GM19455 (cell line): ENCODE data around the gene MARVELD1.
"Not testable (repeated sequence)": the region's sequence is repeated elsewhere in the genome, so short reads cannot be mapped to it uniquely, and the experiment has no call there.

ENCODE experiments used
- ATAC-seq: cut with Tn5 transposase; IDR thresholded peaks from one replicate; pipeline ENCODE4 v1.9.1; 2021; ENCODE audit not compliant: unreplicated experiment

MARVELD1 gene

DNA sequence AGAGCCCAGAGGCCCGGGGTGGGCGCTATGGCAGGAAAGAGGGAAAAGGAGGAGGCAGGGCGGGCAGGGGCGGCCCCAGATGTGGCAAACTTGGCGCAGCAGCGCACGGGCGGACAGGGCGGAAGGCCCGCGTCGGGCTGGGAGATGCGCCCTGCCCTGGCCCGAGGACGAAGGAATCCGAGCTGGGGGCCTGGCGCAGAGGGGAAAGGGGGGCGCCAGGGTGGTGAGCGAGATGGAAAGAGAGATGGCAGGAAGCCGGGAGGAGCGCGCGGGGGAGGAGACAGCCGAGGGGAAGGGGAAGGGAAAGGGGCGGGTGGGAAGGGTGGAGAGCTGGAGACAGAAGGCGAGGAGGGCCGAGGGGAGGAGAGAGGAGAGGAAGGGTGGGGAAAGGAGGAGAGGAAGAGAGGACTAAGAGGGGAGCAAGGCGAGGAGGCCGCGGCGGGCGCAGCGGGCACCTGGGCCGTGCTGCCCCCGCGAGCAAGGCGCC lies at the start of gene MARVELD1:
TSS of gene MARVELD1 (plus strand) at position 392 of the 487 bp plus-strand sequence. CDS start 147 bp downstream, outside the sequence.
- ATAC-seq, result no peak

DNA sequence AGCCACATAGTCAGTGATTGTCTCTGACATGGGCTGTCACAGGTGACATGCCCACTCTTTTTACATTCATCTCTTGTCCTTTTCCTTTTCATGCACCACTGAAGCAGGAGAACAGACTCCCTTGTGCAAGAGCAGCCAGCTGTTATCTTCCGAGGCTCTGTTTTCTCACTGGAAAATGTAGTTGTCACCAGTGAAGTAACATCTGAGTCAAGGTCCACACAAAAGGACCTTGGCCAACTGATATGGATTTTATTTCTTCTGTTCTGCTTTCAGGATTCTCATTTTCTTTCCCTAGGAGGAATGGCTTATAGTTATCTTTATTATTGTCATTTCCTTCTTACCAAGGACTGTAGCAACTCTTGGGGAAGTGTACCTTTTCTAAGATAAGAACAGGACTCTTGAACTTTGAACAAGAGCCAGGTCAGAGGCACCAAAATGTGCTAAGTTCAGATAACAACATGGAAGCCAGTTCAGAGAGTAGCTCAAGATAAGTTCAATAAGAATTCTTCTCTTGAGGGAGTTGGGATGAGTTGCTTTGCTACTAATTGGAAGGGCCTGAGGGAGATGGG lies 49.2 kb upstream of the MARVELD1 start:
- ATAC-seq, result no peak

DNA sequence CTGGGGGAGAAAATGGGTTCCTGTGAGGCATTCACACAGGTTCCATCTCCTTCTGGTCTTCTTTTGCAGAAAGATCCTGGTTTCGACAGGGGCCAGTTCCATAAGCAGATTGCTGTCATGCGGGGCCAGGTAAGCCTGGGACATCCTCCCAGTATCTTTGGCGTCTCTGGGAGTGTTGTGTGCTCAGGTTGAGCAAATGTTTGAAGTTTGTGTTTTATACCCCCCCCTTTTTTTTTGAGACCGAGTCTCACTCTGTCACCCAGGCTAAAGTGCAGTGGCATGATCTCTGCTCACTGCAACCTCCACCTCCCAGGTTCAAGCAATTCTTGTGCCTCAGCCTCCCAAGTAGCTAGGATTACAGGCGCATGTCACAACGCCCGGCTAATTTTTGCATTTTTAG lies 46.5 kb upstream of the MARVELD1 start:
- no peak for ATAC-seq

DNA sequence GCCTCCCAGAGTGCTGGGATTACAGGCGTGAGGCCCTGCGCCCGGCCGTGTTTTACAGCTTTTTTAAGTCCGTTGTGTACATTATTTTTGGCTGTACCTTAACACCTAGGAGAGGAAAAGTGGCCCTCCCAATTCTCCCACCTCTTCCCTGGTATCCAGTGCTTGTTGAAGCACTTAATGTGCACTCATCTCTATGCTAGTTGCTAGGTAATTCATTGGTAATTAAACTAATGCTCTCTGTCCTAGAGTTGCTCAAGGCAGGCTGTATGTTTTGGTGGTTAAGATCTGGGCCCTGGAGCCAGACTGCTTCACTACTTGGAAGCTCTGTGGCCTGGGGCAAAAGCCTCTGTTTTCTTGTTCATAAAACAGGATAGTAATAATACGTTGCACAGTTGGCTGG lies 46.1 kb upstream of the MARVELD1 start:
- no peak for ATAC-seq

DNA sequence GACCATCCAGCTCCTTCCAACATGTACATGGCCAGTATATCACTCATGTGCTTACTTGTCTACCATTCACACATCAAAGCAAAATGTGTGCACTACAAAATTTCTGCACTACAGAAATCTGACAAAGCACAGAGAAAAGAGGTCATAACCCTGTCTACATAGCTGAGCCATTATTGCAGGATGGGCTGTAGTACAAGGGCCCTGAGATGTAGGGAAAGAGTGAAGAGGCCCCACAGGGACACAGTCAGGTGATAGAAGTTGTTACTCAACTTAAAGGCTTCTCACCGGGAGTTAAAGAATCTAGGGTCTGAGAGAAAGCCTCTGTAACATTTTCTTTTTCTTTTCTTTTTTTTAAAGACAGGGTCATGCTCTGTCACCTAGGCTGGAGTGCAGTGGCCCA lies 44.0 kb upstream of the MARVELD1 start:
- ATAC-seq, result no peak

DNA sequence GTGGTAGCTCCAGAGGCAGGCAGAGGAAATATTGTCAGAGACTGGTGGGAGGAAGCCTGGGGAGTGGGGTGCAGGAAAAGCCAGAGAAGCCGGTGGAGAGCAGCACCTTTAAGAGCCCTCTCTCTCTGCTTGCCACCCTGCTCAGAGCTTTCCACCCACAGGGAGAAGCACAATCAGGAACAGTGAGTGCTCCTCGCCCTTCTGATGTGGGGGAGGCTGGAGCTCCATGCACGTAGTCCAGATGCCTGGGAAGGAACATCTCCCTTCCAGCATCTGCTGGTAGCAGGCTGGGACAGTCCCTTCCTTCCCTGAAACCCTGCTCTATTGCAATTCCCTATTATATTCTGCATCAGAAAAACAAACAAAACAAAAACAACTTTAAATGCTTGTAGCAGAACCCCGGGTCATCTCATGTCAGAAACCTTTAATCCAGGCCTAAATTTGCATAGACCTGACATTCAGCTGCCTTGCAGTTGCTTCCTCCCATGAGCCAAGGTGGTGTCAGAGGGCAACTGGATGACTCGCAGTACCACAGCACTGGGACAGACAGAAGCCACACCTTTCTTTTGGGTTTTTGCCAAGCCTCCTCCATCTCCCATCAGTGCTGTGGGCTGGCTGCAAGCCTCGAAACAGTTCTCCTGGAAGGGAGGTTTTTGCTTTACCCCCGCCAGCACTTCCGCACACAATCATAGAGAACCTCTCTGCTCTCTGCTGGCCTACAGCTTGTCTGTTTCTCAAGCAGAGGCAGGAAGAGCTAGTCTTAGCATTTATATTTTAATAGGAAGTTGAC lies 39.6 kb upstream of the MARVELD1 start:
- no peak for ATAC-seq

DNA sequence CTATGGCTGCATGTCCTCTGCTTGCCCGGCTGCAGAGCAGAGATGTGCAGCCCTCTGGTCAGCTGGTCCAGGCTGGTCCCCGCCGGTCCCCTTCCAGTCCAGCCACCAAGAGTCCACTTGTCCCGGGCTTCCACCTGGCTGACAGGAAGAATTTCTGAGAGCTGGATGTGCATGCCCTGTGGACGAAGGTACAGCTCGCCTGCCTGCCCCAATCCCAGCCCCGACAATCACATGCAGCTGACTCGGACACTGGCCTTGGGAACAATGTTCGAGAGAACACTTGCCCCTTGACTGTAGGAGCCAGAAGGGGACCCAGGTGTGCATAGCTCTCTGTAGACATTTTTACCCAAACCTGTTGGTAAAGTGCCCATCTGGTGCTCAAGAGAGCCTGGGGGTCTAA lies 38.3 kb upstream of the MARVELD1 start:
- ATAC-seq, result no peak

DNA sequence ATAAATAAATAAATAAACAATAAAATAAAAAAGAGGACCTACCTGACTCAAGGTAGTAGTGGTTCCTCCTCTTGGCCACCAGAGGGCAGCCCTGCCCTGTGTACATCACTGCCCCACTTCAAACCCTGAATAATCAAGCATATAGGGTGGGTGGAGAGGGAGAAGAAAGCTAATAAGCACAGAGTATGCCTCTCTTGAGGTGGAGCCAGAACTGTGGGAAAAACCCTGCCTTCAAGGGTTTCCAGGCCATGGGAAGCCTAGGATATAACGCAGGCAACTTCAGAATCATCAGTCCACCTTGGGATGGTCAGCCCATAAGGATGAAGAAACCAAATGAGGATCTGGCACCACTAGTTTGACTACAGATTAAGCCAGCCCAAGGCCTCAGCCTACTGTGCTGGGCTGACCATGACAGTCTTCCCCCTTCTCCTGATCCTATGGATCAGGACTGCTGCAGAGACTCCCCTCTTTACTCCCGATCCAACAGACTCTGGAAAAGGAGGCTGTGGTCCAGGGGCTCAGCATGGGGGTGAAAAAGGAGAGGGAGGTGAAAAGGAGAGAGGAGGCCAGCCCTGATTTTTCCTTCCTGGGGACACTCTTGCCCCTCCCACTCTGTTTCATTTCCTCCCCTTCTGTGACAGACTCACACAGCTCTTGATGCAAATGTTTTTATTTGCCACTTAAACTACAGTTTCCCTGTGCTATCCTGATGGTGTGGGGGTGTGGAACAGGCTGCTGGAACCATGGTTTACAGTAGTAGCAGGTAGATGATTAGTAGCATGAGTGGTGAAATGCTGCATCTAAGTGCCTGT lies 36.6 kb upstream of the MARVELD1 start:
- ATAC-seq, result no peak

DNA sequence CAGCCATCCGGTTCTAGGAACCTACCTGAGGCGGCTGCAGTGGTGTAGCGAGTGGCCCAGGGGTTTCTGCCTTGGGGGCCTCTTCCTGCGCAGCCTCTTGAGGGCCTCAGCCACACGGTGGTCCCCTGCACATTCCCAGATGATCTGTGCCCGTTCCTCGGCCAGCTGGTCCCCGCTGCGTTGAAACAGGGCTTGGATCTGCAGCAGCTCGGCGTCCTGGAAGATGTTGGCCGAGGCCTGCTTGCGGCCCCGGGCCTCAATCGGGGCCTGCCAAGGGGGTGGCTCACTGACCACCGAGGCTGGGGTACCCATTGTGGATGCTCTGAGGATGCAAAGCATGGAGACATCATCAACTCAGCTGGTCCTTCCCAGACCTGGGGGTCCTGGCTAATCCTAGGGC lies 33.9 kb upstream of the MARVELD1 start:
- ATAC-seq, result no peak

DNA sequence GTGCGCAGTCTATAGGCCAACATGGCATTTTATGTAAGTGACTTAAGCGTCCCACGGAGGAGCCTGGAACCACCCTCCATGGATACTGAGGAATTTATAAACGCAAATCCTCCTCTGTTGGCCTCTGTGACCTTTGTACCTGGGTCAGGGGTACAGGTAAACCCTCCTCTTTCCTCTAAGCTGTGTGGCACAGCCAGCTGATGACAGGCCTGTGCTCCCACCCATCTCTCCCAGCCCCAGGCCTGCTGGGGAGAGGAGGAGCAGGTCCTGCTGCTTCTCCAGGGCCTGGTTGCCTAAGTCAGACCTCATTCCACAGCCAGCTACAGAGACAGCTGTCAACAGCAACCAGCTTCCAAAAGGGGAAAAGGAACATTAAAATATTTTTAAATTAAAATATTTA lies 31.5 kb upstream of the MARVELD1 start:
- no peak for ATAC-seq

DNA sequence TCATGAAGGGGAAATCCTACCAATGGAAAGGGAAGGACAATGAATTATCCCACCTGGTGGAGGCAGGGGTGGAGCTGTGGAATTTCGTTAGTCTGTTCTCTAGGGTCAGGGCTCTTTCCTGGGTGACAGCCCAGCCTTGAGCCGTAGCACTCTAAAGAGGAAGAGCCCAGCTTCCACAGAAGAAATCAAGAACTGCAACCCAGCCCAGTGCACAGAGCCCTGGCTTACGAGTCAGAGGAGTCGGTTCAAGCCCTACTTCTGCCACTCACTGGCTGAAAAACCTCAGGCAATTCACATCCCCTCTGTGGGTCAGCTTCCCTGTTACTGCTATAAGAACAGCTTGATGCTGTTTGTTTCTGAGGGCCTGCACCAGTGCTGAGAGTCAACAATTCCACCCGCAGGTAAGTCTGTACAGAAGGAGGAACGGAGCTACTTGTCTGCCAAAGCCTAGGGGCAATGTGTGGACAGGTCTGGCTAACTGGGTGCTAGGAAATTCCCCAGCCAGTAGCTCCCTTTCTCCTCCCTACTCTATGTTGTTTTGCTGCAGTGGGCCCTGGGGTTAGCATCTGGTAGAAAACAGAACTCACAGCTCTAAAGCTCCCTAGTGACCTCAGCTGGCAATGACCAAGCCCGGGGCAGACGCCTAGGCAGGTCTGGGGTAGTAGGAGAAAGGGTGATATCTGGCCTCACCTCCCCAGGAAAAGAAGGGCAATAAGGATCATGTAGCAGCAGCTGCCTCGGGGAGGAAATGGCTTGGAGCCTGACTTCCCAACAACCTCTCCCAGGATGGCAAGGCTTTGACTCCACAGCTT lies 29.8 kb upstream of the MARVELD1 start:
- ATAC-seq, result no peak

DNA sequence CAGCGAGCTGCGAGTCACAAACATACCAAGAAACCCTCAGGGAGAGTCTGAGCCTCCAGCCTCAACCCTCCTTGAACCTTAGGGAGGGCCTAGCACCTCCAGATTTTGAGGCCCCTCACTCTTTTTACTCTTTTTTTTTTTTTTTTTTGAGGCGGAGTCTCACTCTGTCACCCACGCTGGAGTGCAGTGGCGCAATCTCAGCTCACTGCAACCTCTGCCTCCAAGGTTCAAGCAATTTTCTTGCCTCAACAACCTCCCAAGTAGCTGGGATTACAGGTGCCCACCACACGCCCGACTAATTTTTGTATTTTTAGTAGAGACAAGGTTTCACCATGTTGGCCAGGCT lies 29.2 kb upstream of the MARVELD1 start:
- ATAC-seq, result not testable (repeated sequence)

DNA sequence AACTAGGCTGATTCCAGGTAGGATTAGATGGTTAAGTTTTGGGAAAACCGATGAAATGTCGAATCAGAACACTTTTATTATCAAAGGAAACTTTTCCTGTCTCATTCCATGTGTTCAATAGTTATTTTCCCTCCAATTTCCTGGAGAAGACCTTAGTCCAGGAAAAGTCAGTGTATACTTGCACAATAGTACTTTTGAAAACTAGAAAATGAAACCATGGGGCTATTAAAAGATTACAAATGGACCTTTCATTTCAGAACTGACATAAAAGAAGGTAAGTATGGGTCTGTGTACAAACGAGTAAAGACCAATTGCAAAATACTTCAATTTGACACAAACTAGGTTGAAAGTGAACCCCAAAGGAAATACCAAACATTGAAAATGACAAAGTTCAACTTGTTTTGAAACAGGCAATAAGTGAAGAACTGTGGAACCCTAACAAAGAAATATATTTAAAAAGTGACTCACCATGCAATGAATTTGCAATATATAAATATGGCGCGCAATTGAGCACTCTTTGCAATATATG lies 28.6 kb upstream of the MARVELD1 start:
- ATAC-seq, result no peak

DNA sequence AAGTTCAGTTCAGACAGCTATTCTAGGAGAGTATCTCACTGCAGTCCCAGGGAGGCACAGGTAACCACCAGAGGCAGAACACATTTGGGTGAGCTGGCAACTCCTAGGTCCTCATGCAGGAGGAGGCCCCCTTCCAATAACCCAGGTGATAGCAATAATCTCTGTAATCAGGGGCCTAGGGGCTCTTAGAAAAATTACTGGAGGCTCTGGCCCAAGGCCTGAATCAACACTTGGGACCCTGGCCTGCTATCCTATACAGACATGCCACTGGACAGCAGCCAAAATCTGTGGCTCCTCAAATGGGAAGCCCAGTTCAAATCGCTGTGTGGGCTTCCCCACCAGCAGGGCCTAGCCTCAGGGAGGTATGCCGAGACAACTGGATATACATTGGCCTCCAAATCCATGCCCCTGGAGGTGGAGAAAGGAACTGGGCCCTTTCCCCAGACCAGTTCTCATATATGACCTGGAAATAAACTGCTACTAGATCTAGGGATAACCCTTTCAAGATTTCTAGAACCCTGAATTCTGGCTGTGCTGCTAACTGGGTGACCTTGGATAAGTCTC lies 28.1 kb upstream of the MARVELD1 start:
- ATAC-seq, result no peak

DNA sequence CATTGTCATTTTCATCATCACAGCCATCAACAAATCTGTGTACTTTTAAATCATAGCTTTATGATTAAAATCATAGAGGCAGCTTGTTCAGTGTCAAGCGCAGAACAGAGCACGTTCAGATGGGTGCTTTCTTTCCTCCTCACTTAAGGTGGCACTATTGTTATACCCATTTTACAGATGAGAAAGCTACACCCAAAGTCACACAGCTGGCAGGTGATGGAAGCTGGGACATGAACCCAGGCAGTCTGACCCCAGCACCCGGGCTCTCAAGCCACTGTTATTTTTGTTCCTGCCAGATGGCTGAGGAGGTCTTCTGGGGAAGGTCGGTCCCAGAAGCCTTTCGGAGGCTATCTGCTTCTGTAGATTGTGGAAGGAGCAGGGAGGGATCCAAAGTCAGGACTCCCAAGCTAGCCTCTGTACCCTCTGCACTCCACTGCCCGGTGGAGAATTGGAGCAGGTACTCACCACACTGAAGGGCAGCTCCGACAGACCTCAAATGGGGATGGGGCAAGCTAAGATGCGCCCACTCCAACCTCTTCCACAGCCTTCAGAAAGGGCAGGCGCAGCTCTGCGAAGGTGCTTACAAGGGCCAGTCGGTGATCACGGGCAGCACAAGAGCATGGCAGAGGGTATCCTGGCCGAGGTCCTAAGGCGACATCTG lies 27.1 kb upstream of the MARVELD1 start:
- peak; percentile 2 for ATAC-seq

DNA sequence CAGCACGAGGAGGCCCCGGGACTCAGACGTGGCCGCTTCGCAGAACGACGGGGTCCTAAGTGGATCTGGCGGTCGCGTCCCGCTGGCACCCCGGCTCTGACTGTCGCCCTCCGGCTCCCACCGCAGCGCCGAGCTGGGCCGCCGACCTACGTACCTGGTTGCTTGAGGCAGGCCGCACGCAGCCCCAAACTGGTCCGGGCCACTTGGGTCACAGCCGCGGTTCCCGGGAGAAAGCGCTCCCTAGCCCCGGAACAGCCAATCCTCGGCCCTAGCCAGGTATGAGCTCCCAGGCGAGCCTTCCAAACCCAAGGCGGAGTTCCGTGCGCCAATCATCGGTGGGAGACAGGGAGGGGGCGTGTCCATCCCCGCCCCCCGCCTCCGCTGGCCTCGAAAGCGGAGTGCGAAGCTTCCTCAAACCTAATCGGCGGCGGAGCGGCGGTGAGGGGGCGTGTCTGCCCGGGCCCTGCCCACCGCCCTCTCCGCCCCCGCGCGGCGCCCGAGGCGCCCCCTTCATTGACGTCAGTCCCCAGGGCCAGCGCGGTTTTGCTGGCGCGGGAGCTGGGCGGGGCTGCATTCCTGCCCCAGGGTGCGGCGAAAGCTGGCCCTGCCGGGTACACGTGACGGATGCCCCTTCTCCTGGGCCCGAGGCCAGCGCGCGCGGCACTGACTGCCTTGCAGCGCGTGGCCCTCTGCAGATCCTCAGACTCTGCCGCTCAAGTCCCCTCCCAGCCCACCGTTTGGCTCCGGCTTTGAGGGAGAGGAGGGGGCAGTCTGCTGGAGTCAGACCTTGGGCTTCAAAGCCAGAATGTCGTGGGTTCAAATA lies 26.4 kb upstream of the MARVELD1 start, which contains the start of gene AVPI1:
TSS of gene AVPI1 (minus strand) at position 280 of the 823 bp plus-strand sequence. CDS start 7,336 bp downstream, outside the sequence.
- peak; percentile 90 for ATAC-seq

DNA sequence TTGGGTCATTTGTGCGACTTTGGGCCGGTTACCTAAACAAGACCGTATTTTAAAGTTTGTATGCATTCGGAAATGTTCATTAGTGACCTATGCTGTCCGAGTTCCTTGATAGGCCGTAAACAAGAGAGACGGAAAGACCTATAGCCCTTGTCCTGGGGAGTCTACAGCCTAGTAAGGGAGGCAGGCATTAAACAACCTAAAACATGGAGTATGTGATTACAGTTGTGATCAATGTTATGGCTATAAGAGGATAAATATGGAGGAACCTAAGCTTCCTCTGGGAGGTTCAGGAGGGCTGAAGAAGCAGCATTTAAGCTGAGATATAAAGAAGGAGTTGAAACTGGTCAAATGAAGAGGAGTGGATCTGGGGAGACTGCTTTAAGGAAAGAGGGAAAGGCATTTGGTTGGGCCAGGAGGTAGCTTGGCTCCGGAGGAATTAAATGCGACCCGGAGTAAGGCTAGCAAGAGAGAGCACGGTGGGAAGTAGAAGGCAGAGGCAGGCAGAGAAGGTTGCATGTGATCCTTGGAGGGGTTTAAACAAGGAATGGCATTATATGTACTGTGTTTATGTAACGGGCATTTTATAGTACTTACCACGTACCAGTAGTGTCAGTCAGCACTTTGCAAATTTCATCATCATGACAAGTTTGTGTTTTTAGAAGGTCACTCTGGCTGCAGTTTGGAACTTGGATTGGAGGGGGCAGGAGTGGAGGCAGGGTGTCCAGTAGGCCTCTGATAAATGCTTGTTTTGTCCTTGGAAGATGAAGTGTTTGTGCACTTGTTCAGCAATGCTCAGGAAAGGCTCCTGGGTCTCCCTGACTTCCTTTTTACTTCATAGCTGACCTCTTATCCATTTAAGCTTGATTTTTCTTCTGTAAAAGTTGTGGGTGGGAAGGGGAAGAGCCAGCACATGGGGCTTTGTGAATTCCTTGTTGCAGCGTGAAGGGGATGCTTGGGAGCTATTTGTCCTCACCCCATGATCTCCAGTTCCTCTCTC lies 25.4 kb upstream of the MARVELD1 start:
- no peak for ATAC-seq

DNA sequence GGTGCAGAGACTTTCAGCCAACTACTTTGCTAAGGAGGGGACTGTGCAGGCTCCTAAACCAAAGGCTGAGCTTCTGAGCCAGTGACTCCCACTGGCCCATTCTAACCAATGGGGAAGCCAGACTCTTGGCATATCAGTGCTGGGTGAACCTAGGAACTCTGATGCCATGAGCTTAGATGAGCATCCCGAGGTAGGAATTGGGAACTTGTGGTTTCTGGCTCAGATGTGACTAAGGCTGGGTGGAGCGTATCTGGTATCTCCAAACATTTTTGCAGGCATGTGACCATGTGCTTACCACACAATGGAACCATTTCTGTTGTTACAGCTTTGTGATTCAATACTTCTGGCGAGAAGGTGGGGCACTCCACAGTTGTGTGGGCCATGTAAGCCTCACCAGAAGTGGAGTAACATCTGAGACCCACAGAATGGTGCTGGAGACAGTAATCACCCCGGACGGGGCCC lies 23.9 kb upstream of the MARVELD1 start:
- no peak for ATAC-seq
